Panc1 (cell line): Measurements from ENCODE around the gene SLC8A1. TPM values are rescaled to one million over a fixed set of nuclear protein-coding genes. Genes with fewer than 3 reads are reported as not detected.
A peak's percentile ranks its signal among the peaks of the same experiment; 100 is the strongest.

Experiments
- ATAC-seq: fragments of 200-7000 bp; cut with Tn5 transposase; 2 replicates; pipeline ENCODE4 v1.9.1; 2020; ENCODE audit warnings: mild to moderate bottlenecking, moderate library complexity
- BruUV-seq: library from RNA; stranded (reverse); fragments of 400-500 nt; replicated peaks from 2 replicates; lab custom pipeline; 2021; lab: Mats Ljungman, UMichigan
- CTCF ChIA-PET: fragments of 300-600 bp; sonication (Branson Sonifier 250); formaldehyde crosslinking; loops from one replicate; lab custom pipeline; 2022; ENCODE audit warnings: antibody characterized with exemption; lab: Charles Lee
- POLR2A ChIA-PET: fragments of 300-600 bp; sonication (Branson Sonifier 250); formaldehyde crosslinking; loops from one replicate; lab custom pipeline; 2022; ENCODE audit warnings: antibody characterized with exemption; lab: Charles Lee
- DNase-seq: peaks from one replicate; pipeline ENCODE4 v3.0.0-alpha.2; 2010; ENCODE audit warnings: low read depth, low spot score
- H3K27ac ChIP-seq: 2 replicates; pipeline ENCODE4 v1.5.1; 2011; ENCODE audit warnings: mild to moderate bottlenecking, low read length, inconsistent platforms
- H3K27me3 ChIP-seq: fragments of 200-500 bp; sonication (Bioruptor generic); 2 replicates; pipeline ENCODE4 v1.6.0; 2014; ENCODE audit warnings: low read length, inconsistent platforms; ENCODE audit not compliant: control insufficient read depth, insufficient read depth
- H3K36me3 ChIP-seq: fragments of 200-500 bp; sonication (Bioruptor generic); 2 replicates; pipeline ENCODE4 v1.5.1; 2014; ENCODE audit warnings: inconsistent platforms, mild to moderate bottlenecking, low read length, moderate library complexity; ENCODE audit not compliant: control insufficient read depth, insufficient read depth
- H3K4me1 ChIP-seq: 2 replicates; pipeline ENCODE4 v1.5.1; 2011; ENCODE audit warnings: inconsistent platforms, mild to moderate bottlenecking, low read length, moderate library complexity; ENCODE audit not compliant: control insufficient read depth, insufficient read depth
- H3K4me3 ChIP-seq, 2 experiments: 2 replicates each; pipeline ENCODE4 v1.5.1; 2011 to 2012; ENCODE audit warnings: low read depth in 2 of 2, low read length in 2 of 2, mild to moderate bottlenecking in 2 of 2, inconsistent platforms in 1 of 2, moderate library complexity in 1 of 2
- H3K9me3 ChIP-seq: fragments of 200-500 bp; sonication (Bioruptor generic); 2 replicates; pipeline ENCODE4 v1.5.1; 2014; ENCODE audit warnings: low read depth, mild to moderate bottlenecking, inconsistent platforms, low read length, moderate library complexity; ENCODE audit not compliant: control insufficient read depth, insufficient read depth
- CTCF ChIP-seq: fragments of 450-650 bp; IDR thresholded peaks from 2 replicates; pipeline ENCODE4 v1.5.1; 2017; ENCODE audit warnings: mild to moderate bottlenecking
- POLR2AphosphoS5 ChIP-seq: IDR thresholded peaks from 2 replicates; pipeline ENCODE4 v1.6.1; 2012; ENCODE audit warnings: mild to moderate bottlenecking, low read depth, low read length, moderate library complexity
- REST ChIP-seq, 2 experiments: IDR thresholded peaks; 2 replicates each; pipeline ENCODE4 v1.6.1; 2011 to 2012; ENCODE audit warnings: low read depth in 2 of 2, control low read depth in 1 of 2, low read length in 1 of 2, mild to moderate bottlenecking in 1 of 2, moderate library complexity in 1 of 2; ENCODE audit not compliant: insufficient read depth in 1 of 2
- SIN3A ChIP-seq: IDR thresholded peaks from 2 replicates; pipeline ENCODE4 v1.6.1; 2012; ENCODE audit warnings: low read depth, mild to moderate bottlenecking, low read length, moderate library complexity, borderline replicate concordance; ENCODE audit not compliant: insufficient read depth
- TCF7L2 ChIP-seq: IDR thresholded peaks from 2 replicates; pipeline ENCODE4 v1.6.1; 2011; ENCODE audit warnings: mild to moderate bottlenecking, low read depth, low read length, inconsistent platforms
- in situ Hi-C: cut with HindIII; loops from 2 replicates; pipeline ENCODE4 v1.10.0; 2016; ENCODE audit warnings: low sequenced_read_pairs, low pct_unique_long_range_greater_than_20kb
- intact Hi-C: fragments of 100-400 bp; cut with micrococcal nuclease; formaldehyde crosslinking; loops from one replicate; pipeline ENCODE4 v1.10.0; 2022; ENCODE audit not compliant: unreplicated experiment
- total RNA-seq: library from RNA; stranded (reverse); gene quantifications from one replicate; pipeline ENCODE4 v1.2.1, GENCODE V29; 2021; ENCODE audit not compliant: unreplicated experiment

SLC8A1 gene
- total RNA-seq, 1 experiment from 2014 or later = 0.59 TPM

GRCh38 chr2:40452786-40453185, 896 bp upstream of the SLC8A1 start:
- intact Hi-C loops = no loop called here
- BruUV-seq = no TSS peak
- DNase-seq (no peak), ATAC-seq (no peak)
- in situ Hi-C loops = no loop called here
- Histone ChIP-seq H3K9me3 (no peaks in the 10 kb centered on the region), H3K27ac (no peak overlapping the region), H3K27me3 (peaks cover 12% of the 10 kb centered on the region), H3K4me3 (peak overlapping the region; percentile 43 to 48; a peak in 3 of 4 replicates), H3K4me1 (peaks cover 4% of the 10 kb centered on the region; the same call in 1 of the 2 replicates), H3K36me3 (no peaks in the 10 kb centered on the region)
- ChIA-PET POLR2A (no interaction called here), CTCF (no interaction called here)
- TF ChIP-seq TCF7L2 (no peak), REST (IDR thresholded peaks at IDR 0.05; ENCODE audit: insufficient read depth in 1 of 2, low read depth in 2 of 2, low read length in 1 of 2) (no peak), POLR2AphosphoS5 (no peak), CTCF (no peak), SIN3A (no peak)

- BruUV-seq = no TSS peak
- DNase-seq (no peak), ATAC-seq (peak; percentile 62)
- H3K27ac ChIP-seq = no peak overlapping the region
- H3K27me3 ChIP-seq = peaks cover 12% of the 10 kb centered on the region
- H3K4me1 ChIP-seq = peaks cover 4% of the 10 kb centered on the region; the same call in 1 of the 2 replicates
- ChIA-PET CTCF (interaction anchor here (0.5 to 0.6 kb wide), 2 partner anchors 1389 to 1571 kb away, joined by 5 to 6 read pairs; no protein-coding TSS in a partner anchor), POLR2A (no interaction called here)
- intact Hi-C loops = no loop called here
- no peaks in the 10 kb centered on the region for H3K36me3 ChIP-seq
- peak overlapping the region; percentile 48 to 51 for H3K4me3 ChIP-seq
- in situ Hi-C loops = no loop called here
- TF ChIP-seq TCF7L2 (no peak), SIN3A (no peak), CTCF (no peak), REST (IDR thresholded peaks at IDR 0.05; ENCODE audit: insufficient read depth in 1 of 2, low read depth in 2 of 2, low read length in 1 of 2) (no peak), POLR2AphosphoS5 (no peak)
- H3K9me3 ChIP-seq = no peaks in the 10 kb centered on the region
Observed at GRCh38 chr2:40450796-40451430, 977 bp downstream of the SLC8A1 start.
